RPMI8226 (cell line): ENCODE results near the gene MAD1L1.

Experiments
- DNase-seq: peaks from one replicate; pipeline ENCODE4 v3.0.0-alpha.2; 2015

The MAD1L1 gene

GRCh38 chr7:1804310-1804709 is 428.4 kb downstream of the MAD1L1 start:
- DNase-seq, result no peak

GRCh38 chr7:1802899-1803298 is 429.8 kb downstream of the MAD1L1 start:
- DNase-seq, result no peak

GRCh38 chr7:1800902-1801301 is 431.8 kb downstream of the MAD1L1 start:
- no peak for DNase-seq

GRCh38 chr7:1798191-1798590 is 434.6 kb downstream of the MAD1L1 start:
- DNase-seq, result no peak

GRCh38 chr7:1794888-1795542 is 437.7 kb downstream of the MAD1L1 start:
- DNase-seq, result no peak

- DNase-seq, result no peak
Observed at GRCh38 chr7:1787681-1788235, 445.0 kb downstream of the MAD1L1 start.

GRCh38 chr7:1787241-1787640 is 445.5 kb downstream of the MAD1L1 start:
- DNase-seq, result no peak

- no peak for DNase-seq
Observed at GRCh38 chr7:1785839-1786238, 446.9 kb downstream of the MAD1L1 start.

GRCh38 chr7:1781369-1781768 is 451.4 kb downstream of the MAD1L1 start:
- DNase-seq, result no peak

GRCh38 chr7:1779445-1779844 is 453.3 kb downstream of the MAD1L1 start:
- DNase-seq, result no peak

GRCh38 chr7:1777122-1777521 is 455.6 kb downstream of the MAD1L1 start:
- DNase-seq, result no peak

GRCh38 chr7:1775389-1775788 is 457.4 kb downstream of the MAD1L1 start:
- no peak for DNase-seq

GRCh38 chr7:1770331-1770730 is 462.4 kb downstream of the MAD1L1 start:
- no peak for DNase-seq

- DNase-seq, result no peak
Observed at GRCh38 chr7:1769286-1770200, 463.2 kb downstream of the MAD1L1 start.

GRCh38 chr7:1768832-1769231 is 463.9 kb downstream of the MAD1L1 start:
- DNase-seq, result no peak

- DNase-seq, result peak; percentile 60
Observed at GRCh38 chr7:1767524-1767923, 465.2 kb downstream of the MAD1L1 start.
